ENCODE data around the gene GPD2.
A peak's percentile ranks its signal among the peaks of the same experiment; 100 is the strongest.

The GPD2 gene

DNA sequence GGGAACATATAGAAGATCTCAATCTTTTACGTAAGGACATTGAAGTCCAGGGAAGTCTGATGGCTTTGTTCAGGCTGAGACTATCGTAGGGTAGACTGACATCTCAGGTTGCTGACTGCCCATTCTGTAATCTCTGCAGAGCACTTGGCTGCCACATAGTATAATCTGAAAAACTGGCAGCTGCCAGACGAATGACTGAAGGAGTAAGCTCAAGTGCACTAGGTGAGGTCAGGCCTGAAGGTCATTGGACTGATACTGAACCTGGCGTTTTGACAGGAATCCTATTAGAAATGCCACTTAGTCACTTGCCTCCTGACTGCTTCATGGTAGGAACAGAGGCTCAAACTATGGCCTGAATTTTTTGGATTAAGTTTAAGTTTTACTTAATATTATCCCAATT, 23.5 kb downstream of the GPD2 start:
- H3K4me3 ChIP-seq (replicated peaks; ENCODE audit: low read depth, low read length) = no peak overlapping the region
- DNase-seq (ENCODE audit: low read depth) = no peak
- TF ChIP-seq, protein P1, sequence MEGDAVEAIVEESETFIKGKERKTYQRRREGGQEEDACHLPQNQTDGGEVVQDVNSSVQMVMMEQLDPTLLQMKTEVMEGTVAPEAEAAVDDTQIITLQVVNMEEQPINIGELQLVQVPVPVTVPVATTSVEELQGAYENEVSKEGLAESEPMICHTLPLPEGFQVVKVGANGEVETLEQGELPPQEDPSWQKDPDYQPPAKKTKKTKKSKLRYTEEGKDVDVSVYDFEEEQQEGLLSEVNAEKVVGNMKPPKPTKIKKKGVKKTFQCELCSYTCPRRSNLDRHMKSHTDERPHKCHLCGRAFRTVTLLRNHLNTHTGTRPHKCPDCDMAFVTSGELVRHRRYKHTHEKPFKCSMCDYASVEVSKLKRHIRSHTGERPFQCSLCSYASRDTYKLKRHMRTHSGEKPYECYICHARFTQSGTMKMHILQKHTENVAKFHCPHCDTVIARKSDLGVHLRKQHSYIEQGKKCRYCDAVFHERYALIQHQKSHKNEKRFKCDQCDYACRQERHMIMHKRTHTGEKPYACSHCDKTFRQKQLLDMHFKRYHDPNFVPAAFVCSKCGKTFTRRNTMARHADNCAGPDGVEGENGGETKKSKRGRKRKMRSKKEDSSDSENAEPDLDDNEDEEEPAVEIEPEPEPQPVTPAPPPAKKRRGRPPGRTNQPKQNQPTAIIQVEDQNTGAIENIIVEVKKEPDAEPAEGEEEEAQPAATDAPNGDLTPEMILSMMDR (IDR thresholded peaks at IDR 0.05; ENCODE audit: low read length, missing control alignments) = no peak

DNA sequence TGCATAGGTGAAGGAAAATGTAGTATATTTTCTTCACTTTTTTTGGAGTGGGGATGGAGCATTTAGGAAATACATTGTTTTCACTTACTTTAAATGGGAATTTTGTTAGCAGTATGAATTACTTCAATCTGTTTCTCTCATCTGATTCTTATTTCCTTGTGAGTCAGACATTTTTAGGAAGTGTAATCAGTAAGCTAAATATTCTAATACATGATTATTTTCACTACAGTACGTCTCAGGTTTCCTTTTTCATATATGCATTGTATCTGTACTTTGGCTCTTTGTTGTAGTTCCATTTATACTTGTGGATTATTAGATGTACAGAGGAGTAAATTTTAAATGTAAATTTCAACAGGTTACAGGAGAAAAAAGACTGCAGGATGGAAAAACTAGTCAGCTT, 27.9 kb downstream of the GPD2 start:
- no peak overlapping the region for H3K4me3 ChIP-seq (replicated peaks; ENCODE audit: low read depth, low read length)
- no peak for DNase-seq (ENCODE audit: low read depth)
- TF ChIP-seq, protein P1 (IDR thresholded peaks at IDR 0.05; ENCODE audit: low read length, missing control alignments) = no peak

DNA sequence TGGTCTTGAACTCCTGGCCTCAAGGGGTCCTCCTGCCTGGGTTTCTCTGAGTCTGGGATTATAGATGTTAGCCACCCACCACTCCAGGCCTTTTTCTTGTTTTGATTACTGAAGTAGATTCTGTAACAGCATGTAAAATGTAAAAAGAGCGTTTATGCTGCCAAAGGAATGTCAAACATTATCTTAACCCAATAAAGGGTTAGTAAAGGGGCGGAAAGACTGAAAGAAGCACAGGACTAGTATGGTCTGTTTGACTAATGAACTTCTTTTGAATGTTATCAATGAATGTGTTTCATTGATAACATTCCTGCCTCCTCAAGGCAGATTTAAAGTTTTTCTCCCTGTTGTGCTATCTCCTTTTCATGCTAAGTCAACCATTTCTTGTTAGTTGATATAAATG, 29.4 kb downstream of the GPD2 start:
- TF ChIP-seq, protein P1 (IDR thresholded peaks at IDR 0.05; ENCODE audit: low read length, missing control alignments) = no peak
- H3K4me3 ChIP-seq (replicated peaks; ENCODE audit: low read depth, low read length) = no peak overlapping the region
- no peak for DNase-seq (ENCODE audit: low read depth)

DNA sequence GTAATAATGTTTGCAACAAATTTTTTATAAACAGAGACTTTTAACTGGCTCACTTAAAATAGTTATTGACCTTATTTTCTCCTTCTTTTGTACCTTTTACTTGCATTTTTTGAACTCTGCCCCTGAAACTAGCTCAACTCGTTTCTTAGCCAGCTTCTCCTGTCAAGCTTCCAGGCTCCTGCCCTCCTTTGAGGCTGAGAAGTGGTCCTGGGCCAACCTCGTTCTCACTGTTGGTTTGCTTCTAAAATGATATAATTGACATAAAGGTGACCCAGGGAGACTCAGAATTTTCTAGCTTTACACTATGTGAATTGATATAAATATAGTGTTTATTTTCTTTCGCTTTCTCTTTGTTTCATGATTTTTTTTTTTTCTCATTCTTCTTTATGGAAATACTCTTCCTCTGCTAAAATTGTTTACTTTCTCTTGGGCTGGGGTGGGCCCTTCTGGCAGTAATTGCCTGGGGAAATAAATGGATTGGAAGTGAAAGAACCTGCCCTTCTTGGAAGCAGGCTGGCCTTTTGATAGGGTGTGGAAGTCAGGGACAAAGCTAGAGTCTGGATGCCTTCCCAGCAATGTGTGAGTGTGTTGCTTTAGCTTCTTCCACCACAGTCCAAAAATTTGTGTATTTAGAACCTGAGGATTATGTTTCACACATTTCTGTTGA, 30.7 kb downstream of the GPD2 start:
- peak; percentile 65 for DNase-seq (ENCODE audit: low read depth)
- TF ChIP-seq, protein P1 (IDR thresholded peaks at IDR 0.05; ENCODE audit: low read length, missing control alignments) = no peak
- H3K4me3 ChIP-seq (replicated peaks; ENCODE audit: low read depth, low read length) = peak overlapping the region; percentile 31

DNA sequence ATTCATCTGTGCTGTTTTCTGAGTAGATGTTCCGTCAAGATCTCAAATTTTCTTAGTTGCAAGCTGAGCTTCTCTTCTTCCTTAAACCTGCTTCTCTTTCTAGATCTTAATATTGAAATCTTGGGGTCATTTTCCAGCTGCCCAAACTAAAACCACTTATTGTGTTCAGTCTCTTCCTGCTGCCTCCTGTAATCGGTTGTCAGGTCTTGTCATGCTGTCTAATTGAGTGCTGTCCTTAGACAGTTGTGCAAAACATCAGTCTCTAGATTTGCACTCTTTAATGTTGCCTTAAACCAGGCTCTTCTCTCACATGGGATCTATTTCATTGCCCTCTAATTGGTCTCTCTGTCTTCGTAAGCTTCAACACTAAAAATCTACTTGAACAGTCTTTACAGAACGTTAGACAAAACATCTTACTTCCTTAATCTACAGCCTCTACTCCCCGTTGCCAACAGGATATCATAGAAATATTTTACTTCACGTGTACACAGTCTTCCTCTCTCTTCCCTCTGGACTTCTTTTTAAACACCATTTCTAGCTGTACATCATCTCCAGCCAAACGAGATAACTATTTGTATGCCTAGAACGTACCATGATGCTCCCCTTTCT, 34.9 kb downstream of the GPD2 start:
- no peak for DNase-seq (ENCODE audit: low read depth)
- TF ChIP-seq, protein P1 (IDR thresholded peaks at IDR 0.05; ENCODE audit: low read length, missing control alignments) = no peak
- no peak overlapping the region for H3K4me3 ChIP-seq (replicated peaks; ENCODE audit: low read depth, low read length)

DNA sequence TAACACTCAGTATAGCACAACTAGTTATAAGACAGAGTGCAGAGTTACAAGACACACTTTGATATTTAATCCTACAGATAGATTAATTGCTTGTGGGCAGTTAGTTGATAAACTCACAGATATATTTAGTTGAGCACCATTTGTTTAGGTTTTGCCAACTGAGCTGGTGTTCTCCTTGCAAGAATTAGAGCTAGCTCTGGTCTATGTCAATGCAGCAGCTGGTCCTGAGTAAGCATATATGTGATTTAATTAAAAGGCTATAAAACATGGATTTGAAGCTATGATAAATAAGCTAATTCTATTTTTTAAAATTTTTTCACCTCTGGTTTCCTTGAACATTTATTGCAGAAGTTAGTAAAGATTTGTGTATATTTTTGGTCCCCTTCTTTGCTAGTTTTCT, 35.6 kb downstream of the GPD2 start:
- no peak overlapping the region for H3K4me3 ChIP-seq (replicated peaks; ENCODE audit: low read depth, low read length)
- TF ChIP-seq, protein P1 (IDR thresholded peaks at IDR 0.05; ENCODE audit: low read length, missing control alignments) = no peak
- no peak for DNase-seq (ENCODE audit: low read depth)

DNA sequence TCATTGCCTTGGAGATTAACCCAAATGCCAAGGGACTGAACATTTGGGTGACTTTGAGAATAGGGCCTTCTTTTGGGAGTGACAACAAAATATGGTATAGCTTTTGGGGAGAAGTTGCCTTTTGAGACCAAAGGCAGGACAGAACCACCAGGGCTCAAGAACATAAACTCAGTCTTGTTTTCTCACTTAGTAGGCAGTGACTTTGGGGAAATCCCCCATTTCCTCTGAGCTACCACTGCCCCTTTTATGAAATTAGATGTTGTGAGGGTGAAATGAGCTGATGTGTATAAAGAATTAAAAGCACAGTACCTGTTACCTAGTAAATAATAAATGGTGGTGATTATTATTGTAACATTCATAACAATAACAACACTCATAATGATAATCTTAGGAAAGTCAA, 36.5 kb downstream of the GPD2 start:
- TF ChIP-seq, protein P1 (IDR thresholded peaks at IDR 0.05; ENCODE audit: low read length, missing control alignments) = no peak
- no peak overlapping the region for H3K4me3 ChIP-seq (replicated peaks; ENCODE audit: low read depth, low read length)
- no peak for DNase-seq (ENCODE audit: low read depth)
